Natural killer cell (primary cell): ENCODE data around the gene MYF5. TPM values are rescaled to one million over a fixed set of nuclear protein-coding genes. Genes with fewer than 3 reads are reported as not detected.

Experiments used
- ATAC-seq, 3 donors: fragments of 150-1000 bp in 2 of 3; fragments of 200-7000 bp in 1 of 3; cut with Tn5 transposase; 1 replicate in 1 of 3; 2 replicates in 2 of 3; pipeline ENCODE4 v1.10.0; 2021; ENCODE audit warnings: mild to moderate bottlenecking in 2 of 3, moderate library complexity in 2 of 3
- DNase-seq, 2 donors: peaks; one replicate each; pipeline versions ENCODE4 v3.0.0 to v3.0.0-alpha.2; 2013 to 2021; ENCODE audit warnings: mixed read lengths in 1 of 2
- H3K27ac ChIP-seq: one replicate; pipeline ENCODE4 v1.5.1; 2013; ENCODE audit warnings: mild to moderate bottlenecking, low read length
- H3K27me3 ChIP-seq: one replicate; pipeline ENCODE4 v1.6.1; 2013; ENCODE audit warnings: low read length; ENCODE audit not compliant: control insufficient read depth, insufficient read depth
- H3K36me3 ChIP-seq: one replicate; pipeline ENCODE4 v1.6.1; 2013; ENCODE audit warnings: low read length; ENCODE audit not compliant: control insufficient read depth, insufficient read depth
- H3K4me1 ChIP-seq: one replicate; pipeline ENCODE4 v1.6.1; 2013; ENCODE audit warnings: low read length; ENCODE audit not compliant: control insufficient read depth, insufficient read depth
- H3K4me3 ChIP-seq: one replicate; pipeline ENCODE4 v1.5.1; 2013; ENCODE audit warnings: low read length
- H3K9me3 ChIP-seq: one replicate; pipeline ENCODE4 v1.6.1; 2013; ENCODE audit warnings: low read length; ENCODE audit not compliant: control insufficient read depth, insufficient read depth
- H3K27ac Mint-ChIP-seq, 2 donors: one replicate each; pipeline ENCODE4 v1.8.0; 2022; ENCODE audit warnings: mild to moderate bottlenecking in 2 of 2, mixed read lengths in 2 of 2, moderate library complexity in 1 of 2
- H3K27me3 Mint-ChIP-seq, 2 donors: one replicate each; pipeline ENCODE4 v1.8.0; 2022; ENCODE audit warnings: low read depth in 2 of 2, mixed read lengths in 2 of 2
- H3K36me3 Mint-ChIP-seq: one replicate; pipeline ENCODE4 v1.8.0; 2022; ENCODE audit warnings: mixed read lengths
- H3K4me1 Mint-ChIP-seq, 2 donors: one replicate each; pipeline ENCODE4 v1.8.0; 2022; ENCODE audit warnings: mixed read lengths in 2 of 2
- H3K4me3 Mint-ChIP-seq: one replicate; pipeline ENCODE4 v1.8.0; 2022; ENCODE audit warnings: mild to moderate bottlenecking, moderate library complexity, mixed read lengths
- H3K9me3 Mint-ChIP-seq, 2 donors: one replicate each; pipeline ENCODE4 v1.8.0; 2022; ENCODE audit warnings: mixed read lengths in 2 of 2
- CTCF ChIP-seq: fragments of 200-600 bp; IDR thresholded peaks from one replicate; pipeline ENCODE4 v1.8.0; 2022; ENCODE audit warnings: antibody characterized with exemption
- WGBS: methylation state at CpG from one replicate; pipeline ENCODE4 v1.1.7; 2013; ENCODE audit warnings: missing lambda C conversion rate; ENCODE audit not compliant: insufficient coverage; 5-methylcytosine and 5-hydroxymethylcytosine counted together
- intact Hi-C: fragments of 100-400 bp; cut with micrococcal nuclease; formaldehyde crosslinking; loops from one replicate; pipeline ENCODE4 v1.14.2; 2022
- total RNA-seq, 4 donors: library from RNA; stranded (reverse); fragments of 120-200 nt in 1 of 4; gene quantifications; one replicate each; pipeline versions ENCODE4 v1.2.3 to v1.2.4, GENCODE V29; 2013 to 2022

The MYF5 gene
- total RNA-seq, 3 donors from 2014 or later (not counting 1 experiment from before 2014, with no cell fraction given), result not detected

DNA sequence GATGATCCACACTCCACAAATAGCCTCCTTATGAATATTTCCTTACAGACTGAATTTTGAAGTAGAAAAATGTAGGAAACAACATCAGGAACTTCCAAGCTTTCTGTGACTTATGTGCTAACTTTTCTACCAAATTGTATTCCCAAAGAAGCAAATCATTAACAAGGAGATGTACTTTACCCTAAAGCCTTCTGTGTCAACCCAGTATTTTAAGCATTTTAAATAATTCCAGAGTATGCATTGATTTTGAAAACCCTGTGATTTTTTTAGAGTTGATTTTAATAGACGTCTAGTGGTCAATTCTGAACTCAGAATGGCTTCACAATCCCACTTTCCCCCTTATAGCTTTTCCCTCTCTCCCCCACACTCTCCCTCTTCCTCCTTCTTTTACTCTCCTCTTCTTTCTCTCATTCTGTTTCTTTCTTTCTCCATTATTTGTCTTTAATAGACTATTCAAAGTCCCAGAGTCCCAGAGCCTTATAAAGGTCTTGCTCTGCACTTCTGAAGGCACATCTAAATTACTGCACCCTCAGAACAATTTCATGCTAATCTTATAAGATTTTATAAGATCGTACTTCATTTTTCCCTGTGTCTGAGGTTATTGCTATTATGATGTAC, 19.3 kb upstream of the MYF5 start:
- Mint-ChIP-seq H3K27me3 (no peaks in the 10 kb centered on the region), H3K4me3 (no peak overlapping the region), H3K36me3 (no peaks in the 10 kb centered on the region), H3K4me1 (no peaks in the 10 kb centered on the region), H3K9me3 (peaks cover 0 to 9% of the 10 kb centered on the region in 2 donors), H3K27ac (no peak overlapping the region)
- TF ChIP-seq CTCF, result no peak
- H3K4me1 ChIP-seq, result no peaks in the 10 kb centered on the region
- H3K9me3 ChIP-seq, result no peaks in the 10 kb centered on the region
- no peak overlapping the region for H3K27ac ChIP-seq
- intact Hi-C loops, result no loop called here
- no peaks in the 10 kb centered on the region for H3K27me3 ChIP-seq
- ATAC-seq (no peak), DNase-seq (no peak)
- WGBS, result 67% methylated on average over 1 of the region's 2 CpGs
- no peaks in the 10 kb centered on the region for H3K36me3 ChIP-seq
- no peak overlapping the region for H3K4me3 ChIP-seq

- H3K27ac Mint-ChIP-seq, result no peak overlapping the region
- no peak for TF ChIP-seq CTCF
- H3K27ac ChIP-seq, result no peak overlapping the region
These were observed 18.5 kb upstream of the MYF5 start for GRCh38 chr12:80698256-80698655.

DNA sequence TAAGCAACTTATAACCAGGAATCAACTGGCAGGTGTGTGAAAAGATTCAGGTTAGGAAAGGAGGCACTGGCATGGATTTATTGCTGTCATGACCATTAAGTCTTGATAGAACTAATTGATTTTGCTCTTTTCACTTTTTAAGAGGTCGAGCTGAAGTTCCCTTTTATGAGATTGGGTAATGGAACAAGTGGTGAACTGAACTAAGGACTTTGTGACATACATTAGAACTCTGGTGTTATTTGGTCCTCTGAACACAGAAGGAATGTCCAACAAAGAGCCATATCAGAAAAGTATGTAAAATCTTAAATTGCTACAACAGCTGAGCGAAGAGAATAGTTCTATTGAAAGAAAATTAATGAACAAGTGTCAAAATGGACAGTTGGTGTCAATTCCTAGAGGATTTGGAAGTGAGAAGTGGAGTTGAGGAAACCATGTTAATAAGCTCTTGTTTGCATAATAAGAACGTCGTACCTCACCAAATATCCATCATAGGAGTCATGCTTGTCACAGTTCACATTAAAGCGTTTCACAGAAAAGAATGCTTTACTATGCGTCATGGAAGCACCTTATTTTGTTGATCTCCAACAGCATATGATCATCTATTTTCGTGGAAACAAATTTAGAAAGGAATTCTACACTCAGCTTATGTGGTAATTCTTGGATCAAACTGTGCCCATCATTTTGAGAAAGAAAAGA, 17.7 kb upstream of the MYF5 start:
- ATAC-seq (no peak), DNase-seq (no peak)
- H3K4me3 ChIP-seq, result no peak overlapping the region
- intact Hi-C loops, result no loop called here
- 76% methylated on average over 7 of the region's 7 CpGs for WGBS
- no peaks in the 10 kb centered on the region for H3K36me3 ChIP-seq
- Mint-ChIP-seq H3K27ac (no peak overlapping the region), H3K27me3 (no peaks in the 10 kb centered on the region), H3K4me1 (no peaks in the 10 kb centered on the region), H3K4me3 (no peak overlapping the region), H3K9me3 (peaks cover 4 to 14% of the 10 kb centered on the region in 2 donors), H3K36me3 (no peaks in the 10 kb centered on the region)
- H3K27me3 ChIP-seq, result no peaks in the 10 kb centered on the region
- H3K27ac ChIP-seq, result no peak overlapping the region
- H3K4me1 ChIP-seq, result no peaks in the 10 kb centered on the region
- TF ChIP-seq CTCF, result no peak
- H3K9me3 ChIP-seq, result no peaks in the 10 kb centered on the region

More at GRCh38 chr12:80698256-80698655, 18.5 kb upstream of the MYF5 start:
- intact Hi-C loops, result no loop called here
- Histone ChIP-seq H3K4me3 (no peak overlapping the region), H3K4me1 (no peaks in the 10 kb centered on the region), H3K36me3 (no peaks in the 10 kb centered on the region), H3K27me3 (no peaks in the 10 kb centered on the region), H3K9me3 (no peaks in the 10 kb centered on the region)
- no peaks in the 10 kb centered on the region for H3K27me3 Mint-ChIP-seq
- no peak for DNase-seq
- no peaks in the 10 kb centered on the region for H3K36me3 Mint-ChIP-seq
- H3K9me3 Mint-ChIP-seq, result peaks cover 2 to 12% of the 10 kb centered on the region in 2 donors
- 89% methylated on average over 5 of the region's 7 CpGs for WGBS
- H3K4me1 Mint-ChIP-seq, result no peaks in the 10 kb centered on the region
- no peak for ATAC-seq
- H3K4me3 Mint-ChIP-seq, result no peak overlapping the region
